H1 (cell line): ENCODE data around the gene TXLNB. TPM values are rescaled to one million over a fixed set of nuclear protein-coding genes. Genes with fewer than 3 reads are reported as not detected.
"Not testable (repeated sequence)": the region's sequence is repeated elsewhere in the genome, so short reads cannot be mapped to it uniquely, and the experiment has no call there.

Experiments used
- CTCF ChIA-PET: fragments of 300-600 bp; sonication (Branson Sonifier 250); formaldehyde crosslinking; loops from one replicate; lab custom pipeline; 2021; ENCODE audit not compliant: partially characterized antibody; lab: Charles Lee
- POLR2A ChIA-PET: fragments of 300-600 bp; sonication (Branson Sonifier 250); formaldehyde crosslinking; loops from one replicate; lab custom pipeline; 2021; ENCODE audit warnings: inconsistent platforms; ENCODE audit not compliant: partially characterized antibody; lab: Charles Lee
- DNase-seq, 2 experiments: peaks; one replicate each; pipeline versions ENCODE4 v3.0.0 to v3.0.0-alpha.2; 2010 to 2022; ENCODE audit warnings: low spot score in 2 of 2, low read depth in 1 of 2, mixed read lengths in 1 of 2
- FAIRE-seq: peaks from 2 replicates; lab custom pipeline; 2011; peaks lifted over from hg19 to GRCh38; lab: Jason Lieb, UNC
- H2AFZ ChIP-seq: 2 replicates; pipeline ENCODE4 v1.8.1; 2012; ENCODE audit warnings: low read length, inconsistent platforms
- H2AK5ac ChIP-seq: 2 replicates; pipeline ENCODE4 v1.6.1; 2013; ENCODE audit warnings: low read depth, low read length
- H2BK120ac ChIP-seq: replicated peaks from 2 replicates; pipeline ENCODE3; 2013; ENCODE audit warnings: low read depth, low read length, inconsistent platforms
- H2BK12ac ChIP-seq: 2 replicates; pipeline ENCODE4 v1.6.1; 2013; ENCODE audit warnings: low read depth, low read length
- H2BK15ac ChIP-seq: 2 replicates; pipeline ENCODE4 v1.6.1; 2013; ENCODE audit warnings: low read length
- H2BK20ac ChIP-seq: 2 replicates; pipeline ENCODE4 v1.6.1; 2013; ENCODE audit warnings: low read length
- H2BK5ac ChIP-seq: 2 replicates; pipeline ENCODE4 v1.6.1; 2013; ENCODE audit warnings: low read depth, low read length
- H3K14ac ChIP-seq: 2 replicates; pipeline ENCODE4 v1.6.1; 2013; ENCODE audit warnings: inconsistent platforms; ENCODE audit not compliant: insufficient read length
- H3K18ac ChIP-seq: 2 replicates; pipeline ENCODE4 v1.6.1; 2013; ENCODE audit warnings: low read length; ENCODE audit errors: extremely low read depth
- H3K23ac ChIP-seq: 2 replicates; pipeline ENCODE4 v1.6.1; 2013; ENCODE audit warnings: inconsistent platforms; ENCODE audit not compliant: insufficient read length
- H3K23me2 ChIP-seq: 2 replicates; pipeline ENCODE4 v1.6.1; 2013; ENCODE audit warnings: low read depth, low read length
- H3K27ac ChIP-seq: 2 replicates; pipeline ENCODE4 v1.6.1; 2011; ENCODE audit warnings: low read depth, low read length, inconsistent platforms
- H3K27me3 ChIP-seq, 4 experiments: replicated peaks in 1 of 4; 1 replicate in 1 of 4; 2 replicates in 3 of 4; pipeline versions ENCODE4 v1.6.1 to v1.8.1; 2011 to 2013; ENCODE audit warnings: low read length in 3 of 4, mild to moderate bottlenecking in 3 of 4, inconsistent platforms in 2 of 4, mixed read lengths in 2 of 4, moderate library complexity in 1 of 4; ENCODE audit not compliant: control insufficient read depth in 3 of 4, insufficient read depth in 3 of 4; ENCODE audit errors: extremely low read depth in 1 of 4
- H3K36me3 ChIP-seq, 4 experiments: 2 replicates each; pipeline versions ENCODE4 v1.6.1 to v1.8.1; 2011 to 2013; ENCODE audit warnings: mild to moderate bottlenecking in 4 of 4, low read length in 3 of 4, moderate library complexity in 2 of 4, control low read depth in 1 of 4, inconsistent platforms in 1 of 4; ENCODE audit not compliant: insufficient read depth in 4 of 4, control insufficient read depth in 2 of 4
- H3K4ac ChIP-seq: replicated peaks from 2 replicates; pipeline ENCODE3; 2013; ENCODE audit warnings: low read length, low read depth, mixed read lengths, inconsistent platforms; ENCODE audit not compliant: insufficient read length
- H3K4me1 ChIP-seq, 4 experiments: replicated peaks in 1 of 4; 1 replicate in 1 of 4; 2 replicates in 3 of 4; pipeline versions ENCODE4 v1.6.1 to v1.8.1; 2011 to 2013; ENCODE audit warnings: low read length in 3 of 4, inconsistent platforms in 2 of 4, mixed read lengths in 1 of 4; ENCODE audit not compliant: insufficient read depth in 4 of 4, control insufficient read depth in 3 of 4
- H3K4me2 ChIP-seq, 2 experiments: 2 replicates each; pipeline versions ENCODE4 v1.6.1 to v1.8.1; 2011 to 2013; ENCODE audit warnings: low read depth in 2 of 2, low read length in 2 of 2, control low read depth in 1 of 2, inconsistent platforms in 1 of 2, mild to moderate bottlenecking in 1 of 2; ENCODE audit not compliant: insufficient read depth in 1 of 2
- H3K4me3 ChIP-seq, 4 experiments: fragments of 200-600, 300-600 bp in 1 of 4; sonication (generic), shearing (Covaris generic), sonication (Bioruptor Twin) in 1 of 4; 2 replicates each; pipeline versions ENCODE4 v1.5.1 to v1.8.1; 2011 to 2016; ENCODE audit warnings: low read length in 4 of 4, low read depth in 3 of 4, control low read depth in 2 of 4, inconsistent platforms in 2 of 4, mild to moderate bottlenecking in 2 of 4, mixed read lengths in 1 of 4, moderate library complexity in 1 of 4; ENCODE audit not compliant: insufficient read depth in 2 of 4; ENCODE audit errors: extremely low read depth in 1 of 4
- H3K56ac ChIP-seq: replicated peaks from 2 replicates; pipeline ENCODE3; 2013; ENCODE audit warnings: low read depth, mild to moderate bottlenecking, mixed read lengths, low read length, inconsistent platforms; ENCODE audit not compliant: insufficient read length
- H3K79me1 ChIP-seq: 2 replicates; pipeline ENCODE4 v1.6.1; 2013; ENCODE audit warnings: low read depth, low read length, control low read depth
- H3K79me2 ChIP-seq, 2 experiments: 2 replicates each; pipeline versions ENCODE4 v1.6.1 to v1.8.1; 2012 to 2013; ENCODE audit warnings: low read length in 2 of 2, mild to moderate bottlenecking in 2 of 2, inconsistent platforms in 1 of 2; ENCODE audit not compliant: insufficient read depth in 2 of 2, control insufficient read depth in 1 of 2
- H3K9ac ChIP-seq, 4 experiments: replicated peaks in 1 of 4; 1 replicate in 1 of 4; 2 replicates in 3 of 4; pipeline versions ENCODE4 v1.6.1 to v1.8.1; 2011 to 2013; ENCODE audit warnings: low read depth in 3 of 4, low read length in 3 of 4, control low read depth in 2 of 4, mild to moderate bottlenecking in 2 of 4, moderate library complexity in 2 of 4, inconsistent platforms in 1 of 4; ENCODE audit errors: extremely low read depth in 1 of 4
- H3K9me3 ChIP-seq, 2 experiments: 2 replicates each; pipeline versions ENCODE4 v1.6.1 to v1.8.1; 2012 to 2013; ENCODE audit warnings: mild to moderate bottlenecking in 2 of 2, moderate library complexity in 2 of 2, control low read depth in 1 of 2, inconsistent platforms in 1 of 2, low read depth in 1 of 2, low read length in 1 of 2, mixed read lengths in 1 of 2; ENCODE audit not compliant: insufficient read depth in 2 of 2
- H4K20me1 ChIP-seq, 2 experiments: replicated peaks in 1 of 2; 2 replicates each; pipeline versions ENCODE3 to v1.8.1; 2011 to 2013; ENCODE audit warnings: inconsistent platforms in 2 of 2, low read length in 2 of 2, mild to moderate bottlenecking in 1 of 2; ENCODE audit not compliant: insufficient read depth in 2 of 2, control insufficient read depth in 1 of 2
- H4K5ac ChIP-seq: 2 replicates; pipeline ENCODE4 v1.6.1; 2013; ENCODE audit warnings: low read length, low read depth, mixed read lengths, inconsistent platforms; ENCODE audit not compliant: insufficient read length
- H4K8ac ChIP-seq: 2 replicates; pipeline ENCODE4 v1.8.0; 2013; ENCODE audit warnings: mild to moderate bottlenecking, moderate library complexity, low read length, inconsistent platforms; ENCODE audit not compliant: insufficient read depth; ENCODE audit errors: extremely low read depth
- H4K91ac ChIP-seq: replicated peaks from 2 replicates; pipeline ENCODE3; 2013; ENCODE audit warnings: low read length, mixed read lengths, inconsistent platforms; ENCODE audit not compliant: insufficient read length
- JUND ChIP-seq: IDR thresholded peaks from 2 replicates; pipeline ENCODE4 v1.6.1; 2011; ENCODE audit warnings: mild to moderate bottlenecking, improper control_type of control experiment, low read length
- WGBS, 2 experiments: shearing (Covaris generic) in 1 of 2; methylation state at CpG; one replicate each; pipeline versions ENCODE4 v1.1.6 to v1.1.7; 2013 to 2015; ENCODE audit warnings: low lambda C conversion rate in 2 of 2, mixed read lengths in 2 of 2, inconsistent platforms in 1 of 2, low coverage in 1 of 2, missing lambda C conversion rate in 1 of 2; ENCODE audit not compliant: insufficient replicate concordance in 2 of 2, insufficient coverage in 1 of 2, insufficient read length in 1 of 2; ENCODE audit errors: extremely low coverage in 1 of 2, missing lambda C conversion rate in 1 of 2; 5-methylcytosine and 5-hydroxymethylcytosine counted together
- polyA plus RNA-seq, 7 experiments: library from polyadenylated mRNA; depleted of rRNA in 3 of 7; stranded (reverse) in 5 of 7; unstranded in 2 of 7; fragments of >200 nt in 5 of 7; fragments of 200-250 nt in 2 of 7; gene quantifications; 1 replicate in 5 of 7; 2 replicates in 1 of 7; 4 replicates in 1 of 7; pipeline versions ENCODE4 v1.2.1 to v1.2.3, GENCODE V29; 2011 to 2013; ENCODE audit warnings: missing spikeins in 2 of 7, mixed read lengths in 2 of 7
- total RNA-seq: library from RNA; stranded (reverse); fragmentation: NEBNext Ultra II Directional; extraction: Animal tissue kit (Norgen Biotek cat#: 25700); gene quantifications from 2 replicates; pipeline ENCODE4 v1.2.1, GENCODE V29; 2021

Gene TXLNB
- total and polyA plus RNA-seq, 2 of the 8 experiments (the other 6 are each of a cell fraction or from before 2014, with no cell fraction given) = 0.05 to 0.17 TPM

GRCh38 chr6:139287868-139288267 lies 3.9 kb downstream of the TXLNB start (continued):
- no peak for TF ChIP-seq JUND

DNA sequence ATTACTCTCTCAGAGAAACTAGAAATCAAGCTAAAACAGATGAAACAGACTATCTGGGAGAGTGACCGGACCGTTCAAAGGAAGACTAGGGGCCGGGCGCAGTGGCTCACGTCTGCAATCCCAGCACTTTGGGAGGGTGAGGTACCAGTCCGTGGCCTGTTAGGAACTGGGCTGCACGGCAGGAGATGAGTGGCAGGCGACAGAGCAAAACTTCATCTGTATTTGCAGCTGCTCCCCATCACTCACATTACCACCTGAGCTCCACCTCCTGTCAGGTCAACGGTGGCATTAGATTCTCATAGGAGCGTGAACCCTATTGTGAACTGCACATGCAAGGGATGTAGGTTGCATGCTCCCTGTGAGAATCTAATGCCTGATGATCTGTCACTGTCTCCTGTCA lies 5.4 kb downstream of the TXLNB start:
- WGBS, 2 experiments = 99% methylated on average over 10 of the region's 10 CpGs; no CpG with 5 or more reads in 1 of the 2 experiments

More for the DNA sequence above, 5.4 kb downstream of the TXLNB start:
- FAIRE-seq, H4K20me1 ChIP-seq, H4K8ac ChIP-seq, H4K91ac ChIP-seq, H3K27me3 ChIP-seq, H3K27ac ChIP-seq, H2BK15ac ChIP-seq, H3K36me3 ChIP-seq, H3K14ac ChIP-seq, H3K79me2 ChIP-seq, H2BK120ac ChIP-seq, DNase-seq, H2BK5ac ChIP-seq, H3K4me2 ChIP-seq, H3K56ac ChIP-seq, H2AFZ ChIP-seq, H3K9me3 ChIP-seq, H3K23ac ChIP-seq, H3K4me3 ChIP-seq, H3K79me1 ChIP-seq, H3K9ac ChIP-seq, H2BK12ac ChIP-seq, POLR2A ChIA-PET, H2AK5ac ChIP-seq, H4K5ac ChIP-seq, H3K4me1 ChIP-seq, H3K23me2 ChIP-seq, H3K18ac ChIP-seq, H3K4ac ChIP-seq, H2BK20ac ChIP-seq: not testable (repeated sequence)
- CTCF ChIA-PET = interaction anchor here (0.5 kb wide), 1 partner anchor 10 kb away, joined by 3 read pairs; no protein-coding TSS in a partner anchor
